Measurements from ENCODE around the gene RXYLT1.

GRCh38 chr12:63814146-63814772, 34.5 kb downstream of the RXYLT1 start:
- TF ChIP-seq CTCF (IDR thresholded peaks at IDR 0.05; ENCODE audit: insufficient read depth, low read length, poor library complexity, severe bottlenecking) (no peak), EZH2phosphoT487 (conservative IDR thresholded peaks at IDR 0.05; ENCODE audit: low read length) (no peak)
